H1 (cell line): Measurements from ENCODE around the gene CD58. TPM values are rescaled to one million over a fixed set of nuclear protein-coding genes. Genes with fewer than 3 reads are reported as not detected.

Source experiments
- polyA plus RNA-seq, 7 experiments: library from polyadenylated mRNA; depleted of rRNA in 3 of 7; stranded (reverse) in 5 of 7; unstranded in 2 of 7; fragments of >200 nt in 5 of 7; fragments of 200-250 nt in 2 of 7; gene quantifications; 1 replicate in 5 of 7; 2 replicates in 1 of 7; 4 replicates in 1 of 7; pipeline versions ENCODE4 v1.2.1 to v1.2.3, GENCODE V29; 2011 to 2013; ENCODE audit warnings: missing spikeins in 2 of 7, mixed read lengths in 2 of 7
- total RNA-seq: library from RNA; stranded (reverse); fragmentation: NEBNext Ultra II Directional; extraction: Animal tissue kit (Norgen Biotek cat#: 25700); gene quantifications from 2 replicates; pipeline ENCODE4 v1.2.1, GENCODE V29; 2021
- TF ChIP-seq, protein P1 (sequence below): fragments of 300-600 bp; sonication (generic); IDR thresholded peaks from 2 replicates; pipeline ENCODE4 v1.7.1; 2012; ENCODE audit warnings: low read length, moderate library complexity, mild to moderate bottlenecking, inconsistent platforms; ENCODE audit not compliant: insufficient replicate concordance

CD58 gene
- total and polyA plus RNA-seq, 2 of the 8 experiments (the other 6 are each of a cell fraction or from before 2014, with no cell fraction given): 5.3 to 5.5 TPM

DNA sequence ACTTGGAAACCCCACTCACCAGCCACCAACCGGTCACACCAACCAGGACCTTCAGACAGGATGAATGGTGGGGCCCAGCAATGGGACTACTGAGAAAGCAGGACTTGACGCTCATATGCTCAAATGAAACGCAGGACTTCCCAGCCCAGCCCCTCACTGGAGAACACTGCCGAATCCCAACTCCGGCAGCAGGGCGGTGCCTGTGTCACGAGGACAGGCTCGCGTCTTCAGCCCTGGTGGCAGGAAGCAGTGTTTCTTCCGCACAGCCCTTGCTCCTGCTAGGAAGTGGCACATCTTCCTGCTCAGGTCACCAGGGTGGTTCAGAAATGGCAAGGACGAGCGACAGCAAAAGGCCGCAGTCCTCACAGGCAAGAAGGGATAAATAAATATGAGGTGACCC is 38.9 kb downstream of the CD58 start (continued):
- TF ChIP-seq, protein P1, sequence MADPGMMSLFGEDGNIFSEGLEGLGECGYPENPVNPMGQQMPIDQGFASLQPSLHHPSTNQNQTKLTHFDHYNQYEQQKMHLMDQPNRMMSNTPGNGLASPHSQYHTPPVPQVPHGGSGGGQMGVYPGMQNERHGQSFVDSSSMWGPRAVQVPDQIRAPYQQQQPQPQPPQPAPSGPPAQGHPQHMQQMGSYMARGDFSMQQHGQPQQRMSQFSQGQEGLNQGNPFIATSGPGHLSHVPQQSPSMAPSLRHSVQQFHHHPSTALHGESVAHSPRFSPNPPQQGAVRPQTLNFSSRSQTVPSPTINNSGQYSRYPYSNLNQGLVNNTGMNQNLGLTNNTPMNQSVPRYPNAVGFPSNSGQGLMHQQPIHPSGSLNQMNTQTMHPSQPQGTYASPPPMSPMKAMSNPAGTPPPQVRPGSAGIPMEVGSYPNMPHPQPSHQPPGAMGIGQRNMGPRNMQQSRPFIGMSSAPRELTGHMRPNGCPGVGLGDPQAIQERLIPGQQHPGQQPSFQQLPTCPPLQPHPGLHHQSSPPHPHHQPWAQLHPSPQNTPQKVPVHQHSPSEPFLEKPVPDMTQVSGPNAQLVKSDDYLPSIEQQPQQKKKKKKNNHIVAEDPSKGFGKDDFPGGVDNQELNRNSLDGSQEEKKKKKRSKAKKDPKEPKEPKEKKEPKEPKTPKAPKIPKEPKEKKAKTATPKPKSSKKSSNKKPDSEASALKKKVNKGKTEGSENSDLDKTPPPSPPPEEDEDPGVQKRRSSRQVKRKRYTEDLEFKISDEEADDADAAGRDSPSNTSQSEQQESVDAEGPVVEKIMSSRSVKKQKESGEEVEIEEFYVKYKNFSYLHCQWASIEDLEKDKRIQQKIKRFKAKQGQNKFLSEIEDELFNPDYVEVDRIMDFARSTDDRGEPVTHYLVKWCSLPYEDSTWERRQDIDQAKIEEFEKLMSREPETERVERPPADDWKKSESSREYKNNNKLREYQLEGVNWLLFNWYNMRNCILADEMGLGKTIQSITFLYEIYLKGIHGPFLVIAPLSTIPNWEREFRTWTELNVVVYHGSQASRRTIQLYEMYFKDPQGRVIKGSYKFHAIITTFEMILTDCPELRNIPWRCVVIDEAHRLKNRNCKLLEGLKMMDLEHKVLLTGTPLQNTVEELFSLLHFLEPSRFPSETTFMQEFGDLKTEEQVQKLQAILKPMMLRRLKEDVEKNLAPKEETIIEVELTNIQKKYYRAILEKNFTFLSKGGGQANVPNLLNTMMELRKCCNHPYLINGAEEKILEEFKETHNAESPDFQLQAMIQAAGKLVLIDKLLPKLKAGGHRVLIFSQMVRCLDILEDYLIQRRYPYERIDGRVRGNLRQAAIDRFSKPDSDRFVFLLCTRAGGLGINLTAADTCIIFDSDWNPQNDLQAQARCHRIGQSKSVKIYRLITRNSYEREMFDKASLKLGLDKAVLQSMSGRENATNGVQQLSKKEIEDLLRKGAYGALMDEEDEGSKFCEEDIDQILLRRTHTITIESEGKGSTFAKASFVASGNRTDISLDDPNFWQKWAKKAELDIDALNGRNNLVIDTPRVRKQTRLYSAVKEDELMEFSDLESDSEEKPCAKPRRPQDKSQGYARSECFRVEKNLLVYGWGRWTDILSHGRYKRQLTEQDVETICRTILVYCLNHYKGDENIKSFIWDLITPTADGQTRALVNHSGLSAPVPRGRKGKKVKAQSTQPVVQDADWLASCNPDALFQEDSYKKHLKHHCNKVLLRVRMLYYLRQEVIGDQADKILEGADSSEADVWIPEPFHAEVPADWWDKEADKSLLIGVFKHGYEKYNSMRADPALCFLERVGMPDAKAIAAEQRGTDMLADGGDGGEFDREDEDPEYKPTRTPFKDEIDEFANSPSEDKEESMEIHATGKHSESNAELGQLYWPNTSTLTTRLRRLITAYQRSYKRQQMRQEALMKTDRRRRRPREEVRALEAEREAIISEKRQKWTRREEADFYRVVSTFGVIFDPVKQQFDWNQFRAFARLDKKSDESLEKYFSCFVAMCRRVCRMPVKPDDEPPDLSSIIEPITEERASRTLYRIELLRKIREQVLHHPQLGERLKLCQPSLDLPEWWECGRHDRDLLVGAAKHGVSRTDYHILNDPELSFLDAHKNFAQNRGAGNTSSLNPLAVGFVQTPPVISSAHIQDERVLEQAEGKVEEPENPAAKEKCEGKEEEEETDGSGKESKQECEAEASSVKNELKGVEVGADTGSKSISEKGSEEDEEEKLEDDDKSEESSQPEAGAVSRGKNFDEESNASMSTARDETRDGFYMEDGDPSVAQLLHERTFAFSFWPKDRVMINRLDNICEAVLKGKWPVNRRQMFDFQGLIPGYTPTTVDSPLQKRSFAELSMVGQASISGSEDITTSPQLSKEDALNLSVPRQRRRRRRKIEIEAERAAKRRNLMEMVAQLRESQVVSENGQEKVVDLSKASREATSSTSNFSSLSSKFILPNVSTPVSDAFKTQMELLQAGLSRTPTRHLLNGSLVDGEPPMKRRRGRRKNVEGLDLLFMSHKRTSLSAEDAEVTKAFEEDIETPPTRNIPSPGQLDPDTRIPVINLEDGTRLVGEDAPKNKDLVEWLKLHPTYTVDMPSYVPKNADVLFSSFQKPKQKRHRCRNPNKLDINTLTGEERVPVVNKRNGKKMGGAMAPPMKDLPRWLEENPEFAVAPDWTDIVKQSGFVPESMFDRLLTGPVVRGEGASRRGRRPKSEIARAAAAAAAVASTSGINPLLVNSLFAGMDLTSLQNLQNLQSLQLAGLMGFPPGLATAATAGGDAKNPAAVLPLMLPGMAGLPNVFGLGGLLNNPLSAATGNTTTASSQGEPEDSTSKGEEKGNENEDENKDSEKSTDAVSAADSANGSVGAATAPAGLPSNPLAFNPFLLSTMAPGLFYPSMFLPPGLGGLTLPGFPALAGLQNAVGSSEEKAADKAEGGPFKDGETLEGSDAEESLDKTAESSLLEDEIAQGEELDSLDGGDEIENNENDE: no peak
